CD4-positive, alpha-beta T cell treated with Interleukin-6 for 4 hours (primary cell): ENCODE measurements around the gene SS18L1.
"Not testable (repeated sequence)": the region's sequence is repeated elsewhere in the genome, so short reads cannot be mapped to it uniquely, and the experiment has no call there.

Experiments used
- DNase-seq: peaks from one replicate; pipeline ENCODE4 v3.0.0-alpha.2; 2020; ENCODE audit warnings: mixed read lengths

SS18L1 gene

DNA sequence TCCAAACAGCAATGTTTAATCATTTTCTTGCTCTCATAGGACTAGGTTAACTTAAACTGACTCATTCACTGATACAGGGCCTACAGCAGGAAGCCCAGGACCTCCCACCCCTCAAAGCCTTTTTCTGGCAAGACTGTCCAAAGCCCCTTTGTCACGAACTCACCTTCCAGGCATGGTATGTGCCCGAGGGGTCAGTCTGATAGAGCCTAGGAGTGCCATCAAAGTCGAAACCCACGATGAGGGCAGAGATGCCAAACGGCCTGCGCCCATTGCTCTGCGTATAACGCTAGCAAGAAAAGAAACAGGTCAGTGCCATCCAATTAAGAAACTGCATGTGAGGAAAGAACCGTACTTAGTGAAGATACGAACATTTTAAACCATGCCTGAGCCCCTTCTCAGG is 4.7 kb upstream of the SS18L1 start:
- no peak for DNase-seq

DNA sequence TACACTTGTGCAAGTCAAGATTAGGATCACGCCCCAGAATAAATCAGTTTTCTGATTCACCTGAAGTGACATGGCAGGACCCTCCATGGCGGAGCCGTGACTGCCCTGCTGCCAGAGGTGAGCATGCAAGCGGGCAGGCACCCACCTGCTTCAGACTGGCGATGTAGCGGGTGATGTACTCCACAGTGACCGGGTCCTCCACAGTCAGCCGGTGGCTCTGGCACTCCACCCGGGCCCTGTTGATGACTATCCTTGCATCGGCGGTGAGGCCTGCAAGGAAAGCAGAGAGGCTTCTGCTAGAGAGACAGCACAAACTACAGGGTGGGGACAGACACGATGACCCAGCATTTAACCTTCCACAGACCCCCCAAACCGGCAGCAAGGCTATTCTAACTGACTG is 3.9 kb upstream of the SS18L1 start:
- DNase-seq: no peak

DNA sequence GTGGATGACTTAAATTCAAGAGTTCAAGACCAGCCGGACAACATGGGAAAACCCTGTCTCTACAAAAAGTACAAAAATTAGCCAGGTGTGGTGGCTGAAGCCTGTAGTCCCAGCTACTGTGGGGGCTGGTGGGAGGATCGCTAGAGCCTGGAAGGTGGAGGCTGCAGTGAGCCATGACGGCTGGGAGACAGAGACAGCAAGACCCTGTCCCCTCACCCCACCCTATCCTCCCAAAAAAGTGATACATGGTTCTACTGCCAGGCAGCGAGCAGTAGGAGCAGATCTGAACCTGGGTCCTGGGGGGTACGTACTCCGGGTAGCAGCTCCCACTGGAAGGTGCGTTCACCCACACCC is 2.5 kb upstream of the SS18L1 start:
- DNase-seq: no peak

DNA sequence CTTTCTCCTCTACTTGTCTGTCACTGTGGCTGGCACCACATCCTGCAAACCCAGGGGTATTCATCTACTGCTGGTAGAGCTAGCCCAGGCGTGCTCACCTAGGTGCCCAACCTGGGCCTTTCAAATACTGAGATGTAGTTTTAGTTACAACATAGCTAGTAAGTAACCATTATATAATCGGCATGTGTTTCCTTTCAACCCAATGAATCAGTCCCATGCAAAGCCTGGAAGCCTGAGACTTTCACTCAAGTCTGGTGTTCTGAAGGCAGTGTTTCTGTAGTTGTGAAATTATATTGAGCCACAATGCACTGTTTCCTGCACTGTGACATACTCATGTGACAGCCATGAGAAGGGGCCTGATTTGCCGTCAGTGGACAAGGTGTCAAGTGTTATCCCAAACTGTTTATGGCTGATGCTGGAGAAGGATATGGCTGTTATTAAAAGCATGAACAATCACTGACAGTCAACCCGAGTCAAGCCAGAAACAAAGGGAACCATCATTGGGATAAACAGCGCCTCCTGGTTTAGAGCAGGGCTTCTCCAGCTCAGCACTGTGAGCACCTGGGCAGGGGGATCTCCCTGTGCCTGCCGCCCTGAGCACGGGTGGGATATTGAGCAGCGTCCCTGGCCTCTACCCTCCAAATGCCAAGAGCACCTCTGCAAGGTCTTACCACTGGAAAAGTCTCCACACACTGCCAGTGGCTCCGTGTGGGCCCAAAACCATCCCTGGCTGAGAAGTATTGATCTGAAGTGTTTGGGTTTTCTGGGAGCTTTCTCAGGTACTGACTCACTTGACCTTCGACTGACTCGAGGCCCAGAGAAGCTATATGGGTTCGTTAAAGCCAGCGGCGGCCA is 1.9 kb upstream of the SS18L1 start:
- DNase-seq: peak; percentile 26

DNA sequence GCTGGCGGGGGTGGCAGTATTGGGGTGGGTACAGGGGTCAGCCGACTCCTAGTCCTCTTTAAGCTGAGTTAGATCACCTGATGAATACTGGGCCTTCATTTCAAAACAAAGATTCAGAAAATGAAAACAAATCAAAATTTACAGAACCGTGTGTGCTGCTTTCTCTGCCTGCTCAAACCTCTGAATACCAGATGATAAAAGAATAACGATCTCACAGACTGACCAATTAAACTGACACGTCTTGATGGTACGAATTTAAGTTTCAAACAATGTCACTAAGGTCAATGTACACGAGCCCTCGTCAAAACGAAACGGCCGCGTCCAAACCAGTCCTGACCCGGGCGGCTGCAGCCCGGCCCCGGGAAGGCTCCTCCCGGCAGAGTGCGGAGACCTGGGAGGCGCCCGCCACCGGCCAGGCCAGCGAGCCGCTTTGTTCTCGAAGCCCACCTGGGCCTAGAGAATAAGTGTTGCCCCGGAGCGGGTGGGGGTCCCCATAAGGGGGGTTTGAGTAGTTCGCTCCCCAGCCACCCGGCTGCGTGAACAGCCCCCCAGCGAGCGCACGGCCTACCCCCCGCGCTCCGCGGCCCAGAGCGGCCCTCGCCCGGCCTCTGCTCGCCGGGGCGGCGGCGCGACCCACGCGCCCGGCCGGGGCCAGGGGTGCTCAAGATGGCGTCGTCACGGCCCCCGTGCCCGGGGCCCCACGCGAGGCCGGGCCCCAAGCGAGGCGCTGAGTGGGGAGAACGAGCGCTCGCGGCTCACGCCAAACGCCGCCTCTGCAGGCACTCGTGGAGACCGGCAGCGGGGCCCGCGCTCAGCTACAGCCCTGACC is 1.1 kb upstream of the SS18L1 start:
- no peak for DNase-seq

DNA sequence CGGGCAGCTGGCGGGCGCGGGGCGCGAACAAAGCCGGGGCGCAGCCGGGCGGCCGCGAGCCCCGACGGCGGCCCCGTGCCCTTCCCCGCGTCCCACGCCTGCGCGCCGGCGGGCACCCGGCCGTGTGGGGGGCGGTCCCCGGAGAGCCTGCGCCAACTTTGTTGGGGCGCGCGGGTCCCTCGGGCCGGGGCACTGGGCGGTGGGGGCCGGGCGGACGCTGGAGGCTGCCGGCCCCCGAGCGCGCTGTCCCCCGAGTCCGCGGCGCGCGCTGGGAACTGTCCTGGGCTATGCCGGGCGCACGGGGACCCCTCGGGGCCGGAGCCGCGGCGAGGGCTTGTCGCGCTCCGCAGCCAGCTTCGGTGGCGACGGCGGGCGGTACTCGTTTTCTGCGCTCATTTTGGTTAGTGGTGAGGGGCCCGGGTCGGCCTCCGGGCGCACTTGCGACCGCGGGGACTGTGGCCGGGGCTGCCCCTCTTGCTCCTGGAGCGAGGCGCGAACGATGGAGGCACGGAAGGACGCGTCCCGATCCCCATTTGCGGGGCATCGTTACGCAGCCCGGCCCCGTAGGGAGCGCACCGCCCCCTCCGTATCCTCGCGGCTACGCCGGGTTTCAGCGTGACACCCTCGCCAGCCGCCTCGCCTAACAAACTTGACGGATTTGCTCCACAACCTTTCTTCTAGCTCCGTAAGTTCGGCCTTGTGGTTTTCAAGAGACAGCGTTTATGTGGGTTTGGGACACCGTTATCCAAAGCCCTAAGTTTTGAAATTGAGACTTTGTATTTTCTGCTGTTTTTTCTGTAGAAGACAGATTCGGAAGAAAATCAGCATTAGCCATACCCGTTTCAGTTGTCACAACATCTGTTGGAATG is 622 bp downstream of the SS18L1 start:
- DNase-seq: peak; percentile 64

DNA sequence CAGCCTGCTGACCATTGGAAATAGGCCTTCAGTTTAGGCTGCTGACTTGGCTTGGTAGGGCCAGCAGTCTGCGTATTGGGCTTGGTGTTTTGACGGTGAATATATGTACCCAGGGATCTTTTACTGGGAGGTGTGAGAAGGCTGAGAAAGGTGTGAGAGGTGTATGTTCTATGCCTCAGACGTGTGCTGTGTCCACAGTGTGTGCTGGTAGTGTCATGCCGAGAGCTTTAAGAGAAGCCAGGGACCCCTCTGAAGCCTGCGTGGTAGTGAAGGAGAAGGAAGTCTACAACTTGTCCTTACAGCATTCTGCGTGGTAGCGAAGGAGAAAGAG is 2.1 kb downstream of the SS18L1 start:
- DNase-seq: no peak

DNA sequence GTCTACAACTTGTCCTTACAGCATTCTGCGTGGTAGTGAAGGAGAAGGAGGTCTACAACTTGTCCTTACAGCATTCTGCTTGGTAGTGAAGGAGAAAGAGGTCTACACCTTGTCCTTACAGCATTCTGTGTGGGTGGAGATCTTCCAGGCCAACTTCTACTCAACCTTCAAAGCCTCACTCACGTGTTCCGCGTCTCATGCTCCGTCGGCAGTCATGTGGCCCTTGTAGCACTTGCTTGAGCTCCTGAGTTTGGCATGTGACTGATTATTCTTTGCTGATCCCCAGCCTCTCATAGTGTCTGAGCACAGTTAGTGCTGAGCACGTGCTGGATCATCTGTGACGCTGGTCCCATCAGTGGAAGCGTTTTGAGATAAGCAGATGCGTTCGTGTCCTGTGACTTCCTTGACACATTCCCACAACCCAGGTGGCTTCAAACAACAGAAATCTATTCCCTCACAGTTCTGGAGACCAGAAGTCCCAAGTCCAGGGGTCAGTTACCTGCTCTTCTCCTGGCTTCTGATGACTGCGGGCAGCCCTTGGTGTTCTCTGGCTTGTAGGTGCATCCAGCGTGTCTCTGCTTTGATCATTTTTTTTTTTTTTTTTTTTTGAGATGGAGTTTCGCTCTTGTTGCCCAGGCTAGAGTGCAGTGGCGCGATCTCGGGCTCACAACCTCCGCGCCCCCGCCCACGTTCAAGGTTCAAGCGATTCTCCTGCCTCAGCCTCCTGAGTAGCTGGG is 2.6 kb downstream of the SS18L1 start:
- no peak for DNase-seq

DNA sequence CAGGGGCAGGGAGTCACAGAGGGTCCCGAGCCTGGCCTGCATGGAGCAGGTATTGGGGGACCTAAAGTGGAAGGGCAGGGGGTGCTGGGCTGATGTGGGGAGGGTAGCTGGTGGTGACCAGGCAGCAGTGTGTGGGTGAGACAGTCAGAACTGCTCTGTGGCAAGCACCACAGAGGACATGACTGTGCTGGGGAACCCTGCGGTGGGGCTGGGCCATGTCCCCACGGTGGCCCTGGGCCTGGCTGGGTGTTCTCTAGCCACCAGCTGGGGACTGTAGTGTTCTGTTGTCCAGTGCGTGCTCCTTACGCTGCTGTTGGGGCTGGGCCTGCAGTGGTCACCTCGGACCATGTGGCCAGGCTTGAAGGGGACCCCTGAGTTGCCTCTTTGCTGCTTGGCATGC is 3.6 kb downstream of the SS18L1 start:
- DNase-seq: no peak

DNA sequence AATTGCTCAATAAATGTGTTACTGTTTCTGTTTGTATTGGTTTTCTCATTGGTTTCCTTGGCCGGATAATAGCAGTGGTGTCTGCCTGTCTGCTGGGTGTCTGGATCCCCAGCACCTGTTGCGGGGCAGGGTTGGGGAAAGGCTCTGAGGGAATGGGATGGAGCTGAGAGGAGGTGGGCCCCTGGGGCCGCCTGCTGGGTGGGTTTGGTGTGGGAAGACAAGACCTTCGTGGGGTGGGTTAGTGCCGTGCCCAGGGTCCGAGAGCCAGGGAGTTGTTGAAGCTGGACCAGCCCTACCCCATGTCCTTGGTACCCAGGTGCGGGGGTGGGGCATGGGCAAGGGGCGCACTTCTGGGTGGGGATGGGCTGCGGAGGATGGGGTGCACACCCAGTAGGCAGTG is 4.0 kb downstream of the SS18L1 start:
- DNase-seq: no peak

DNA sequence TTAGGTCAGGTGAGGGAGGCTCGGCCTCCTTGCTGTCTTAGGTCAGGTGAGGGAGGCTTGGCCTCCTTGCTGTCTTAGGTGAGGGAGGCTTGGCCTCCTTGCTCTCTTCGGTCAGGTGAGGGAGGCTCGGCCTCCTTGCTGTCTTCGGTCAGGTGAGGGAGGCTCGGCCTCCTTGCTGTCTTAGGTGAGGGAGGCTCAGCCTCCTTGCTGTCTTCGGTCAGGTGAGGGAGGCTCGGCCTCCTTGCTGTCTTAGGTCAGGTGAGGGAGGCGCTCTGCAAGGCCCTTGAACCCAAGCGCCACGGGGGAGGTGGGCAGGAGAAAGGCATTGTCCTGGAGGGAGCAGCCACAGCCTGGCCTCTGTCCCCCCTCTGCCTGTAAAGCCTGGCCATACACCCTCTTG is 4.8 kb downstream of the SS18L1 start:
- DNase-seq: not testable (repeated sequence)

DNA sequence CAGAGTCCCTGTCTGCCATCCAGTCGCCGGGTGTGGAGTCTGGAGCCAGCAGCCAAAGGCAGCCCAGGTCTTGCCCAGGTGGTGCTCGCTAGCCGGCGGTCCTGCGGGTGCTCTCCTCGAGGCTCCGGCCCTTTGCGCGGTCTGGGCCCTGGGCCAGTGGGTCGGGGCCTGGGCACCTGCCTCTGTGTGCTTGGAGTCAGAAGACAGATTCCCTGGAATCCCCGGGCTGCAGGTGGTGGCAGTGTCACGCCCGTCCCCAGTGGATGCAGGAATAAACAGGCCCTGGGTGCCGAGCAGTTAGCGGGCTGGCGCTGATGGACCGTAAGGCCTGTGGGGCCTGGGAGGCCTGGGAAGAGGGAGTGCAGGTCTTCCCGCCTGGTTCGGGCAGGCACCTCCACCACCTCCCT is 5.3 kb downstream of the SS18L1 start:
- no peak for DNase-seq

DNA sequence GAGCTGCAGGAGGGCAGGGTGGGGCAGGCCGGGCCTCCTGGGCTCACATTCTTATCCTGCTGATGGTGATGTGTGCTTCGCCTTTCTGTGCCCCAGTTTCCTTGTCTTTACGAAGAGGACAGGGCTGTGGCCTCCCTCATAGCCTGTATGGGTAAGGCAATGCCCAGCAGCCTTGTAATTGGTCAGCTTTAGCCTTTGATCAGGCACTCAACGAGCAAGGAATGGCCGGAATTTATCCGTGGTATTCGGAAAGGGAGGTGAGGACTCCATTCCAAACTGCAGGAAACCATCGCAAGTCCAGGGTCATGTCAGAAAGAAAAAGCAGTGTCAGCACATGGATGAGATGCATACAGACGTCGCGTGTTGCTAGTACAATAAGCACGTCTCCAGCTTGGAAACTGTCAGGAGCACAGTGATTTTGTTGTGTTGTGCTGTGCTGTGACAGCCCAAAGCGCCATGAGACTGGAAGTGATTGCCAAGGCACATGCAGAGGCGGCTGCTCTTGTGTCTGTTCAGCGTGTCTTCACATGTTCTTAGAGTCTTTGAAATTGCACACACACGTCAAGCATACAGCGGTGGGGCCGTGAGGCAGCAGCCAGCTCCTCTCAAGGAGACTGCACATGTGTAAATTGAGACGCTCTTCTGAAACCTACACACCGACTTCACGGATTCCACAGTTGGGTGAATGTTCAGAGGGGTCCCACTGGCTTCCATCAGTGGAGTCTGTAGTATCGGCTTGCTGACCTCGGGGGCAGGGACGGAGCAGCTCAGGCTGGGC is 6.2 kb downstream of the SS18L1 start:
- DNase-seq: no peak

DNA sequence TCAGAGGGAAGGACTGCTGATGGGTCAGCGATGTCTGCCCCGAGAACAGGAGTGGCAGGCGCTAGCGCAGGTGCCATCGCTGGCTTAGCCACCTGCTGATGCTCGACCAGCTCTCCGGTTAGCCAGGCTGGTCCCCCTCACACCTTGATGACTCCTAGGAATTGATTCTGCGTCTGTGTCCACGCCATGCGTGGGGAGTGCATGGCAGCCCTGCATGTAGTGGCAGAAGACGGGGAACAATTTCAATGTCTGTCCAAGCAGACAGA is 6.7 kb downstream of the SS18L1 start:
- no peak for DNase-seq

DNA sequence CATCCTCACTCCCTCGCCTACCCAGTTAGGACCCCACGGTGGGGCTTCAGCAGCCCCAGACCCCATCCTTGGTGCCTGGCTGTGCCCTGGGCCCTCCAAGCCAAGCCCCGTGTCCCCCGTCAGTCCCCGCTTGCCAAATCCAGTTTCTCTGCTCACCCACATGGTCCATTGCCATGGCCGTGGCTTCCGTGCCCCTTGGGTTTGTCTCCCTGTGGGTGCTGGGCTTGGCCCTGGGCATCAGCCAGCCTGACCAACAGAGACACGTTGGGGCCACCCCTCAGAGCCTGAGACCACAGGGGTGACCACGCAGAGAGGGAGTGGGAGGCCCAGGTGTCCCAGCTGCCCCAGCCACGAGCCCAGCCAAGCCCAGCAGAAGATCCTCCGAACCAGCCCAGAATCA is 7.7 kb downstream of the SS18L1 start:
- DNase-seq: no peak

DNA sequence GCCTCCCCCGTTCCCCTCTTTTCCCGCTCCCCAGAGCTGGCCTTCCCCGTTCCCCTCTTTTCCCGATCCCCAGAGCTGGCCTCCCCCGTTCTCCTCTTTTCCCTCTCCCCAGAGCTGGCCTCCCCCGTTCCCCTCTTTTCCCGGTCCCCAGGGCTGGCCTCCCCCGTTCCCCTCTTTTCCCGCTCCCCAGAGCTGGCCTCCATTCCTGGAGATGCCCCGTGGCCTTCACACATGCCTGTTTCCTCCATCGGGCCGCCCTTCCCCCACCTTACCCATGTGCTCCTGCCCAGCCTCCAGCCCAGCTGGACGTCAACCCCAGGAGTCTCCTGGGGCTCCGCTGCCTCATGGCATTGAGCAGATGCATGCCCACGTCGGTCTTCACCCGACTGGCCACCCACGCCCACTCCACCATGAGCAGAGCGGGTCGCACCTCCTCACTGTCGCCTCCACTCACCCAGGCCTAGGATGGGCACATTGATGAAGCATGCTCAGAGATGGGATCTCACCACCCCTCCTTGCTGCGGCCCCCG is 8.3 kb downstream of the SS18L1 start:
- no peak for DNase-seq

DNA sequence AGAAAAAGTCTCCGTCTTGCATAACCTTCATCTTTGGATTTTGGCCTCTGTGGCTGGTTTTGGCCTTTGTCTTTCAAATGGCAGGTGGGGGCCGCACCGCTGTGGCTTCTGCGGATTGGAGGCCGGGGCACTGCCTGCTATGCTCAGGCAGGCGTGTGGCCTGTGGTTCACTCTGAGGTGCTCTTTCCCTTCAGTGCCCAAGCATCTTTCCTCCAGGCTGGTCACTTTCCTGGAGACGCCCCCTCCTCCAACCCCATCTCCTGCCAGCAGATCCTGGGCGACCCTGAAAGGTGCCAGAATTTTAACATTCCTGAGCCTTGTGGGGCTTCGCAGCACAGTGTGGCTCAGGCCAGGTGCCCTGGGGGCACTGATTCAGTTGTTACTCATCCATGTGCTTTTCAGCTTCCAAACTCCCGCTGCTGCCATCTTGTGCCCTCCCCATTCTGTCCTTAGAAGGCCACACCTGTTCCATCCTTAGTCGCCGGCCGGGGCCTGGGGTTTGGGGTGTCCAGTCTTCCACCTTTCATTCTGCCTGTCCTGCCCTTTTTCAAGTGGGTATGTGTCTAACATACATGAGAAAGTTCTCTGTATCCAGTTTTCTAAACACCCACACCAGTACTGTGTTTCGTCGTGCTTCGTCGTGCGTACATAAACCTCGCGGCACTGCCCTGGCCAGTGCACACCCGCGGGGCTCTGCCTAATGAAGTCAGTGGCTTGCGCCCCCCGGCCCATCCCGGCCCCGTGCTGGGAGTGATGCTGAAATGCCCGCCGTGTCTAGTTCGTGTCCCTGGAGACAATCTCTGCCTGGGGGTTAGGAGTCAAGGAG is 12.1 kb downstream of the SS18L1 start:
- DNase-seq: no peak

DNA sequence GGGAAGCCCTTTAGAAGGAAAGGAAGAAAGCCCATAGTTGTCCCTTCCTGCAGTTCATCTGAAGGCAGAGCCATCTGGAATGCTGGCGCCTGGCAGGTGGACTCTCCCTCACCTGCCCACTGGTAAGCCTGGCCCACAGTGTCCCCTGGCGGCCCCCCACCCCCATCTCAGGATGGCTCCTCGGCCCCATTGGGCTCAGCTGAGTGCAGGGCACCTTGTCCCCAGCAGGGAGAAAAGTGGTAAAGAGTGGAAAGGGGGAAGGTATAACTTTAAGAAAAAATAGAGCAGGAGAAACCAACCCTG is 12.6 kb downstream of the SS18L1 start:
- no peak for DNase-seq

DNA sequence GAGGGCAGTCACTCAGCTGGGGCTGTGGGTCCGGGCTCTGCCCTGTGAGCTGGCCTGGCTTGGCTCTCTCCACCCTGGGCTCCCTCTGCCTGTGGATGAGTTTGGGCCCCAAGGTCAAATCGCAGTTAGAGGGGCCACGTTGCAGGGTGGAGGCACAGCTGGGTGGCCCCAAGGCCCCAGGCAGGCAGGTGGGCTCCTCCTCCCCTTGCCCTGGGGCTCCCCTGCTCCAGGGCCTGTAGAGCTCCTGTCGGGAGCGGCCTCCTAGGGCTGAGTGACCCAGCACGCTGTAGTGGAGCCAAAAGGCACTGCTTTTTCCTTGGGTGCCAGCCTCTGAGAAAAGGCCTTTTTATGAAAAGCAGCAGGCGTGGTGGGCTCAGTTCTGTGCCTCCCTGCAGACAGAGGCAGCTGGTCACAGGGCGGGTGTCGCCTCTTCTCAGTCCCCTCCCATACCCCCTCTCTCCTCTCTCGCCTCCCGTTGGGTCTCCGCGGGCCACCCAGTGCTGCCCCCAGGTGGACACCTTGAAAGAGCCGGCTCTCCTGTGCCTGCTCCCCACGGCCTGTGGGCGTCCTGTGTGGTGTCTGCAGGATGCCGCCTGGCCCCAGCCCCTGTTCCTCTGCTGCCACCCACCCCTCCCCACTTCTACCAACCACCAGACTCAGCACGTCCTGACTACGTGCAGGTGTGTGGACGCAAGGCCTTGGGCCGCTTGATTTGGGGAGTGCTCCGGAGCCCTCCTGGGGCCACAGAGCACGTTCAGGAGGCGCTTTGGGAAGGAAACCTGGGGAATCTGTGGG is 13.2 kb downstream of the SS18L1 start:
- peak; percentile 80 for DNase-seq

DNA sequence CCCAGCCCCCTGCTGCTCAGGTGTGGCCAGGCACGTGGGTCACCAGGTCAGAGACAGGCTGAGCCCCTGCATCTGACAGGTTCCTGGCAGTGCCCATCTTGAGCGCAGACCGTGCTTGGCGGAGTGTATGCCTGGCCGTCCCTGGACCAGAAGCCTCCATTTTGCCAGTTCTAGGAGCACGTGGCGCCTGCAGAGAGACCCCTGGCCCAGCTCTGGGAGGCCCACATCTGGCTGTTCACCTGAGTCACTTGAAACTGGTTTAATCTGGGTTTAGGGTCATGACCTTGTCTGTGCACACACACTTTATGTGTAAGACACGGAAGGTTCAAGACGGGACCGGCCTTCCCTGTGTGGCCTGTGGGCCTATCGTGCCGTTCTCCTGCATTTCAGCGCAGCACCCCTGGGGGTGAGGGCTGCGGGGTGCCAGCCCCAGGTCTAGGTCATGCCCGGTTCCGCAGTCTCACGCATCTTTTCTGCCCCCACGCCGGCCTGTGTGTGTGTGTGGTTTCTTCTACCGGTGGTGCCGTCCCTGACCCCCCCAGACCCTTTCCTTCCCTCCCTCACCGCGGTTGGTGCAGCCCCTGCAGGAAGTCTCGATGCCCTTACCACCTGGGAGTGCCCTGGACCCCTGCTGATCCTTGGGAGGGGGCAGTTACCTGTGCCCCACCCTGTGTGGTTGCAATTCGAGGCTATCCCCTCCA is 14.0 kb downstream of the SS18L1 start:
- no peak for DNase-seq
